NB4 (cell line): ENCODE measurements around the gene PAK1.

Experiments
- POLR2A ChIP-seq: IDR thresholded peaks from 2 replicates; pipeline ENCODE4 v1.6.1; 2011; ENCODE audit warnings: mild to moderate bottlenecking; ENCODE audit not compliant: insufficient read length; ENCODE audit errors: extremely low read depth
- TF ChIP-seq, protein P1 (sequence below): IDR thresholded peaks from one replicate; pipeline ENCODE4 v1.5.1; 2012; ENCODE audit warnings: low read depth, low read length
- TF ChIP-seq, protein P2 (sequence below): IDR thresholded peaks from 2 replicates; pipeline ENCODE4 v1.6.1; 2011; ENCODE audit warnings: low read depth, low read length

DNA sequence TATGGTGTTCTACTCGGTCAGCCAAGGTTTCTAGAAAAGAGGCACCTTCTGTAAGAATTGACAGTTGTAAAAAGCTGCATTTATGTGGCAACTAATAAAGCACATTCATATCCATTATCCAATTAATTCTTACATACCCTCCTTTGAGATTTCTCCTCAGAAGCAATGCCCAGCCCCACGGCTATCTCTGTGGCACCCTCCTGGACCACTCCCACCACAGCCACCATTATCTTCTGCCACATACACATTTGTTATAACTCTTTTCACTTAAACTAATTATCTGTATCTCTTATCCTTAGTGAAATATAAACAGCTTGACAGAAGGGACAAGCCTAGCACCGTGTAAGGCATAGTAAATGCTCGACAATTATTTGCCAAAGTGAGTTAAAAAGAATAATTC is 48.5 kb downstream of the PAK1 start:
- TF ChIP-seq, protein P1, sequence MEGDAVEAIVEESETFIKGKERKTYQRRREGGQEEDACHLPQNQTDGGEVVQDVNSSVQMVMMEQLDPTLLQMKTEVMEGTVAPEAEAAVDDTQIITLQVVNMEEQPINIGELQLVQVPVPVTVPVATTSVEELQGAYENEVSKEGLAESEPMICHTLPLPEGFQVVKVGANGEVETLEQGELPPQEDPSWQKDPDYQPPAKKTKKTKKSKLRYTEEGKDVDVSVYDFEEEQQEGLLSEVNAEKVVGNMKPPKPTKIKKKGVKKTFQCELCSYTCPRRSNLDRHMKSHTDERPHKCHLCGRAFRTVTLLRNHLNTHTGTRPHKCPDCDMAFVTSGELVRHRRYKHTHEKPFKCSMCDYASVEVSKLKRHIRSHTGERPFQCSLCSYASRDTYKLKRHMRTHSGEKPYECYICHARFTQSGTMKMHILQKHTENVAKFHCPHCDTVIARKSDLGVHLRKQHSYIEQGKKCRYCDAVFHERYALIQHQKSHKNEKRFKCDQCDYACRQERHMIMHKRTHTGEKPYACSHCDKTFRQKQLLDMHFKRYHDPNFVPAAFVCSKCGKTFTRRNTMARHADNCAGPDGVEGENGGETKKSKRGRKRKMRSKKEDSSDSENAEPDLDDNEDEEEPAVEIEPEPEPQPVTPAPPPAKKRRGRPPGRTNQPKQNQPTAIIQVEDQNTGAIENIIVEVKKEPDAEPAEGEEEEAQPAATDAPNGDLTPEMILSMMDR, result no peak
- TF ChIP-seq POLR2A, result no peak
- TF ChIP-seq, protein P2, sequence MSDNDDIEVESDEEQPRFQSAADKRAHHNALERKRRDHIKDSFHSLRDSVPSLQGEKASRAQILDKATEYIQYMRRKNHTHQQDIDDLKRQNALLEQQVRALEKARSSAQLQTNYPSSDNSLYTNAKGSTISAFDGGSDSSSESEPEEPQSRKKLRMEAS, result no peak
